ENCODE measurements around the gene ENPP6.
"Not testable (repeated sequence)": the region's sequence is repeated elsewhere in the genome, so short reads cannot be mapped to it uniquely, and the experiment has no call there.

ENPP6 gene

GRCh38 chr4:184146951-184147350 is 70.7 kb downstream of the ENPP6 start:
- no peak for DNase-seq

- no peak for DNase-seq
Observed at GRCh38 chr4:184145596-184145995, 72.1 kb downstream of the ENPP6 start.

GRCh38 chr4:184143770-184144564 is 73.7 kb downstream of the ENPP6 start:
- DNase-seq, result no peak

- DNase-seq, result no peak
Observed at GRCh38 chr4:184142121-184143000, 75.3 kb downstream of the ENPP6 start.

- DNase-seq, result not testable (repeated sequence)
Observed at GRCh38 chr4:184140901-184141300, 76.8 kb downstream of the ENPP6 start.

GRCh38 chr4:184136525-184136924 is 81.1 kb downstream of the ENPP6 start:
- no peak for DNase-seq

- DNase-seq, result no peak
Observed at GRCh38 chr4:184126800-184127199, 90.9 kb downstream of the ENPP6 start.

- DNase-seq, result no peak
Observed at GRCh38 chr4:184122631-184123408, 94.9 kb downstream of the ENPP6 start.

- no peak for DNase-seq
Observed at GRCh38 chr4:184120549-184121127, 97.0 kb downstream of the ENPP6 start.

GRCh38 chr4:184117662-184118199 is 99.9 kb downstream of the ENPP6 start:
- no peak for DNase-seq

GRCh38 chr4:184115399-184115798 is 102.3 kb downstream of the ENPP6 start:
- DNase-seq, result no peak

- no peak for DNase-seq
Observed at GRCh38 chr4:184114431-184114830, 103.2 kb downstream of the ENPP6 start.

GRCh38 chr4:184112006-184112550 is 105.6 kb downstream of the ENPP6 start:
- no peak for DNase-seq

GRCh38 chr4:184111233-184111832 is 106.3 kb downstream of the ENPP6 start:
- no peak for DNase-seq

- DNase-seq, result no peak
Observed at GRCh38 chr4:184110452-184111224, 107.0 kb downstream of the ENPP6 start.

GRCh38 chr4:184108006-184108501 is 109.6 kb downstream of the ENPP6 start:
- no peak for DNase-seq

GRCh38 chr4:184104419-184105101 is 113.1 kb downstream of the ENPP6 start:
- no peak for DNase-seq

- no peak for DNase-seq
Observed at GRCh38 chr4:184103527-184104264, 114.0 kb downstream of the ENPP6 start.

- DNase-seq, result no peak
Observed at GRCh38 chr4:184102927-184103326, 114.7 kb downstream of the ENPP6 start.

Data from suppressor macrophage treated with lipopolysaccharide for 4 hours (primary cell).